Neural crest cell (in vitro differentiated cells): ENCODE measurements around the gene ADK. TPM values are rescaled to one million over a fixed set of nuclear protein-coding genes. Genes with fewer than 3 reads are reported as not detected.

Experiments used
- DNase-seq: peaks from one replicate; pipeline ENCODE4 v3.0.0; 2021; ENCODE audit warnings: low read depth, mixed read lengths, low spot score
- H3K27ac Mint-ChIP-seq: one replicate; pipeline ENCODE4 v1.8.0; 2021; ENCODE audit warnings: mild to moderate bottlenecking, mixed read lengths; ENCODE audit not compliant: unreplicated experiment
- H3K27me3 Mint-ChIP-seq: 2 replicates; pipeline ENCODE4 v1.8.0; 2021; ENCODE audit warnings: low read depth, mild to moderate bottlenecking, mixed read lengths
- H3K36me3 Mint-ChIP-seq: 2 replicates; pipeline ENCODE4 v1.8.0; 2021; ENCODE audit warnings: low read depth, mild to moderate bottlenecking, mixed read lengths
- H3K4me1 Mint-ChIP-seq: 2 replicates; pipeline ENCODE4 v1.8.0; 2021; ENCODE audit warnings: mixed read lengths
- H3K4me3 Mint-ChIP-seq: one replicate; pipeline ENCODE4 v1.8.0; 2021; ENCODE audit warnings: mild to moderate bottlenecking, mixed read lengths
- H3K9me3 Mint-ChIP-seq: 2 replicates; pipeline ENCODE4 v1.8.0; 2021; ENCODE audit warnings: mixed read lengths
- CTCF ChIP-seq: fragments of 200-600 bp; sonication (generic); conservative IDR thresholded peaks from 2 replicates; pipeline ENCODE4 v1.5.0; 2021; ENCODE audit warnings: antibody characterized with exemption, mild to moderate bottlenecking
- total RNA-seq: library from RNA; stranded (reverse); gene quantifications from 2 replicates; pipeline ENCODE4 v1.2.1, GENCODE V29; 2021

ADK gene
- total RNA-seq, 1 donor from 2014 or later: 35.6 TPM

- Mint-ChIP-seq H3K9me3 (peaks cover 19% of the 10 kb centered on the region), H3K27me3 (no peaks in the 10 kb centered on the region), H3K4me3 (no peak overlapping the region), H3K36me3 (peaks cover 21% of the 10 kb centered on the region), H3K4me1 (no peaks in the 10 kb centered on the region), H3K27ac (no peak overlapping the region)
- DNase-seq: no peak
- no peak for TF ChIP-seq CTCF
Measured at GRCh38 chr10:74320717-74321116, 169.7 kb downstream of the ADK start.

- Mint-ChIP-seq H3K36me3 (peaks cover 23% of the 10 kb centered on the region), H3K27me3 (no peaks in the 10 kb centered on the region), H3K27ac (no peak overlapping the region), H3K4me3 (no peak overlapping the region), H3K4me1 (no peaks in the 10 kb centered on the region), H3K9me3 (peaks cover 19% of the 10 kb centered on the region)
- DNase-seq: no peak
- no peak for TF ChIP-seq CTCF
Measured at GRCh38 chr10:74322141-74322540, 171.1 kb downstream of the ADK start.

GRCh38 chr10:74322565-74322964, 171.5 kb downstream of the ADK start:
- Mint-ChIP-seq H3K9me3 (peaks cover 19% of the 10 kb centered on the region), H3K4me1 (no peaks in the 10 kb centered on the region), H3K27me3 (no peaks in the 10 kb centered on the region), H3K27ac (no peak overlapping the region), H3K36me3 (peaks cover 24% of the 10 kb centered on the region), H3K4me3 (no peak overlapping the region)
- no peak for TF ChIP-seq CTCF
- DNase-seq: no peak

- Mint-ChIP-seq H3K27me3 (no peaks in the 10 kb centered on the region), H3K27ac (no peak overlapping the region), H3K4me1 (no peaks in the 10 kb centered on the region), H3K36me3 (peaks cover 14% of the 10 kb centered on the region), H3K9me3 (no peaks in the 10 kb centered on the region), H3K4me3 (no peak overlapping the region)
- TF ChIP-seq CTCF: no peak
- no peak for DNase-seq
Measured at GRCh38 chr10:74328388-74328787, 177.4 kb downstream of the ADK start.

GRCh38 chr10:74329873-74330272, 178.9 kb downstream of the ADK start:
- TF ChIP-seq CTCF: no peak
- peaks cover 12% of the 10 kb centered on the region for H3K36me3 Mint-ChIP-seq
- no peaks in the 10 kb centered on the region for H3K9me3 Mint-ChIP-seq
- no peak overlapping the region for H3K4me3 Mint-ChIP-seq
- no peak for DNase-seq
- no peak overlapping the region for H3K27ac Mint-ChIP-seq
- no peaks in the 10 kb centered on the region for H3K4me1 Mint-ChIP-seq
- no peaks in the 10 kb centered on the region for H3K27me3 Mint-ChIP-seq

GRCh38 chr10:74330646-74331045, 179.6 kb downstream of the ADK start:
- H3K4me3 Mint-ChIP-seq: no peak overlapping the region
- no peaks in the 10 kb centered on the region for H3K27me3 Mint-ChIP-seq
- no peak for TF ChIP-seq CTCF
- no peak for DNase-seq
- peaks cover 12% of the 10 kb centered on the region for H3K36me3 Mint-ChIP-seq
- H3K27ac Mint-ChIP-seq: no peak overlapping the region
- no peaks in the 10 kb centered on the region for H3K4me1 Mint-ChIP-seq
- H3K9me3 Mint-ChIP-seq: no peaks in the 10 kb centered on the region
